ENCODE data around the gene ADGRB2.

Gene ADGRB2

GRCh38 chr1:31753707-31754349 is 10.3 kb downstream of the ADGRB2 start:
- Histone ChIP-seq H3K4me1 (ENCODE audit: control insufficient read depth, insufficient read depth, low read length) (no peaks in the 10 kb centered on the region), H3K27ac (ENCODE audit: extremely low read depth, low read depth, low read length) (no peak overlapping the region), H3K4me3 (ENCODE audit: low read depth, low read length) (no peak overlapping the region), H3K9me3 (ENCODE audit: control insufficient read depth, insufficient read depth, low read depth, low read length) (no peaks in the 10 kb centered on the region), H3K36me3 (ENCODE audit: control insufficient read depth in 2 of 2, insufficient read depth in 1 of 2, low read length in 2 of 2) (peaks cover 0 to 22% of the 10 kb centered on the region in 2 experiments; a peak in 1 of 3 replicates)
- ChIA-PET POLR2A (no interaction called here), CTCF (interaction anchor here (0.6 to 1.2 kb wide), 4 partner anchors 9 to 117 kb away, joined by 3 to 5 read pairs (median 4); no protein-coding TSS in a partner anchor)
- no peak for TF ChIP-seq MZF1 (tag by site-specific recombination; IDR thresholded peaks at IDR 0.05; ENCODE audit: borderline replicate concordance)
- TF ChIP-seq GLIS2 (tag by site-specific recombination; IDR thresholded peaks at IDR 0.05), result no peak
- no peak for TF ChIP-seq ZNF48 (tag by site-specific recombination; IDR thresholded peaks at IDR 0.05)
- TF ChIP-seq KLF9 (tag by site-specific recombination; IDR thresholded peaks at IDR 0.05; ENCODE audit: low read depth), result no peak
- TF ChIP-seq IKZF3 (tag by site-specific recombination; IDR thresholded peaks at IDR 0.05), result peak; percentile 55; the same call in 1 of the 2 replicates
- no peak for TF ChIP-seq YY1 (tag by site-specific recombination; IDR thresholded peaks at IDR 0.05)
- no peak for TF ChIP-seq BCL11B (tag by site-specific recombination; IDR thresholded peaks at IDR 0.05; ENCODE audit: low read depth)
- TF ChIP-seq ZNF600 (tag by site-specific recombination; IDR thresholded peaks at IDR 0.05), result no peak
- TF ChIP-seq HOXC10 (CRISPR knock-in tag; IDR thresholded peaks at IDR 0.05), result no peak
- TF ChIP-seq KLF16 (tag by site-specific recombination; IDR thresholded peaks at IDR 0.05), result no peak
- TF ChIP-seq ZNF560 (tag by site-specific recombination; IDR thresholded peaks at IDR 0.05; ENCODE audit: borderline replicate concordance), result no peak
- no peak for TF ChIP-seq ZNF239 (tag by site-specific recombination; IDR thresholded peaks at IDR 0.05)
- TF ChIP-seq GLI2 (tag by site-specific recombination; IDR thresholded peaks at IDR 0.05; ENCODE audit: borderline replicate concordance, low read depth), result no peak
- no peak for TF ChIP-seq ZNF433 (tag by site-specific recombination; IDR thresholded peaks at IDR 0.05; ENCODE audit: low read depth)
- no peak for TF ChIP-seq ZFP41 (tag by site-specific recombination; IDR thresholded peaks at IDR 0.05; ENCODE audit: borderline replicate concordance)
- TF ChIP-seq, protein P1, sequence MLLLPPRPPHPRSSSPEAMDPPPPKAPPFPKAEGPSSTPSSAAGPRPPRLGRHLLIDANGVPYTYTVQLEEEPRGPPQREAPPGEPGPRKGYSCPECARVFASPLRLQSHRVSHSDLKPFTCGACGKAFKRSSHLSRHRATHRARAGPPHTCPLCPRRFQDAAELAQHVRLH (tag by site-specific recombination; IDR thresholded peaks at IDR 0.05), result no peak
- TF ChIP-seq ZNF341 (tag by site-specific recombination; IDR thresholded peaks at IDR 0.05; ENCODE audit: low read depth), result peak; percentile 95
- TF ChIP-seq ZNF776 (tag by site-specific recombination; IDR thresholded peaks at IDR 0.05; ENCODE audit: borderline replicate concordance), result no peak
- TF ChIP-seq, protein P2, sequence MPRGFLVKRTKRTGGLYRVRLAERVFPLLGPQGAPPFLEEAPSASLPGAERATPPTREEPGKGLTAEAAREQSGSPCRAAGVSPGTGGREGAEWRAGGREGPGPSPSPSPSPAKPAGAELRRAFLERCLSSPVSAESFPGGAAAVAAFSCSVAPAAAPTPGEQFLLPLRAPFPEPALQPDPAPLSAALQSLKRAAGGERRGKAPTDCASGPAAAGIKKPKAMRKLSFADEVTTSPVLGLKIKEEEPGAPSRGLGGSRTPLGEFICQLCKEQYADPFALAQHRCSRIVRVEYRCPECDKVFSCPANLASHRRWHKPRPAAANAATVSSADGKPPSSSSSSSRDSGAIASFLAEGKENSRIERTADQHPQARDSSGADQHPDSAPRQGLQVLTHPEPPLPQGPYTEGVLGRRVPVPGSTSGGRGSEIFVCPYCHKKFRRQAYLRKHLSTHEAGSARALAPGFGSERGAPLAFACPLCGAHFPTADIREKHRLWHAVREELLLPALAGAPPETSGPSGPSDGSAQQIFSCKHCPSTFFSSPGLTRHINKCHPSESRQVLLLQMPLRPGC (tag by site-specific recombination; IDR thresholded peaks at IDR 0.05), result no peak
- TF ChIP-seq ZNF174 (tag by site-specific recombination; IDR thresholded peaks at IDR 0.05), result no peak
- no peak for TF ChIP-seq ZNF202 (tag by site-specific recombination; IDR thresholded peaks at IDR 0.05; ENCODE audit: borderline replicate concordance)
- TF ChIP-seq, protein P3, sequence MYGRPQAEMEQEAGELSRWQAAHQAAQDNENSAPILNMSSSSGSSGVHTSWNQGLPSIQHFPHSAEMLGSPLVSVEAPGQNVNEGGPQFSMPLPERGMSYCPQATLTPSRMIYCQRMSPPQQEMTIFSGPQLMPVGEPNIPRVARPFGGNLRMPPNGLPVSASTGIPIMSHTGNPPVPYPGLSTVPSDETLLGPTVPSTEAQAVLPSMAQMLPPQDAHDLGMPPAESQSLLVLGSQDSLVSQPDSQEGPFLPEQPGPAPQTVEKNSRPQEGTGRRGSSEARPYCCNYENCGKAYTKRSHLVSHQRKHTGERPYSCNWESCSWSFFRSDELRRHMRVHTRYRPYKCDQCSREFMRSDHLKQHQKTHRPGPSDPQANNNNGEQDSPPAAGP (tag by site-specific recombination; IDR thresholded peaks at IDR 0.05), result no peak
- no peak for TF ChIP-seq HOXD13 (CRISPR knock-in tag; IDR thresholded peaks at IDR 0.05; ENCODE audit: borderline replicate concordance)
- no peak for TF ChIP-seq ZSCAN30 (tag by site-specific recombination; IDR thresholded peaks at IDR 0.05)
- TF ChIP-seq ZNF624 (tag by site-specific recombination; IDR thresholded peaks at IDR 0.05), result no peak
- no peak for TF ChIP-seq SP3 (tag by site-specific recombination; IDR thresholded peaks at IDR 0.05)
- no peak for TF ChIP-seq ZNF423 (tag by site-specific recombination; IDR thresholded peaks at IDR 0.05)
- no peak for TF ChIP-seq ZNF394 (tag by site-specific recombination; IDR thresholded peaks at IDR 0.05; ENCODE audit: borderline replicate concordance)
- TF ChIP-seq ZNF621 (tag by site-specific recombination; IDR thresholded peaks at IDR 0.05), result no peak
- TF ChIP-seq OVOL3 (tag by site-specific recombination; IDR thresholded peaks at IDR 0.05), result no peak
- TF ChIP-seq ZXDB (tag by site-specific recombination; IDR thresholded peaks at IDR 0.05), result no peak
- TF ChIP-seq, protein P4, sequence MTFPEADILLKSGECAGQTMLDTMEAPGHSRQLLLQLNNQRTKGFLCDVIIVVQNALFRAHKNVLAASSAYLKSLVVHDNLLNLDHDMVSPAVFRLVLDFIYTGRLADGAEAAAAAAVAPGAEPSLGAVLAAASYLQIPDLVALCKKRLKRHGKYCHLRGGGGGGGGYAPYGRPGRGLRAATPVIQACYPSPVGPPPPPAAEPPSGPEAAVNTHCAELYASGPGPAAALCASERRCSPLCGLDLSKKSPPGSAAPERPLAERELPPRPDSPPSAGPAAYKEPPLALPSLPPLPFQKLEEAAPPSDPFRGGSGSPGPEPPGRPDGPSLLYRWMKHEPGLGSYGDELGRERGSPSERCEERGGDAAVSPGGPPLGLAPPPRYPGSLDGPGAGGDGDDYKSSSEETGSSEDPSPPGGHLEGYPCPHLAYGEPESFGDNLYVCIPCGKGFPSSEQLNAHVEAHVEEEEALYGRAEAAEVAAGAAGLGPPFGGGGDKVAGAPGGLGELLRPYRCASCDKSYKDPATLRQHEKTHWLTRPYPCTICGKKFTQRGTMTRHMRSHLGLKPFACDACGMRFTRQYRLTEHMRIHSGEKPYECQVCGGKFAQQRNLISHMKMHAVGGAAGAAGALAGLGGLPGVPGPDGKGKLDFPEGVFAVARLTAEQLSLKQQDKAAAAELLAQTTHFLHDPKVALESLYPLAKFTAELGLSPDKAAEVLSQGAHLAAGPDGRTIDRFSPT (tag by site-specific recombination; IDR thresholded peaks at IDR 0.05), result peak; percentile 68
